K562 (cell line): Measurements from ENCODE around the gene PHTF2. TPM values are rescaled to one million over a fixed set of nuclear protein-coding genes. Genes with fewer than 3 reads are reported as not detected.
A peak's percentile ranks its signal among the peaks of the same experiment; 100 is the strongest.

Experiments used
- ADNP ChIP-seq: fragments of 200-800 bp; sonication (Bioruptor generic); IDR thresholded peaks from 2 replicates; pipeline ENCODE4 v1.6.1; 2016; ENCODE audit warnings: missing genetic modification characterization, missing compliant biosample characterization
- CBFA2T3 ChIP-seq: fragments of 450-650 bp; IDR thresholded peaks from 2 replicates; pipeline ENCODE4 v1.6.1; 2017
- ETV1 ChIP-seq: fragments of 450-650 bp; conservative IDR thresholded peaks from 2 replicates; pipeline ENCODE4 v1.6.1; 2016; ENCODE audit warnings: missing genetic modification characterization, control low read depth, low read depth, missing compliant biosample characterization
- FOXK2 ChIP-seq, 2 experiments: fragments of 450-650 bp; IDR thresholded peaks in 1 of 2; conservative IDR thresholded peaks in 1 of 2; 2 replicates each; pipeline ENCODE4 v1.6.1; 2016; ENCODE audit warnings: low read depth in 2 of 2, mild to moderate bottlenecking in 1 of 2
- NR0B1 ChIP-seq: fragments of 450-650 bp; IDR thresholded peaks from one replicate; pipeline ENCODE4 v1.6.1; 2018; ENCODE audit warnings: mild to moderate bottlenecking, moderate library complexity; ENCODE audit not compliant: partially characterized antibody
- POLR2AphosphoS2 ChIP-seq: IDR thresholded peaks from 2 replicates; pipeline ENCODE4 v1.6.1; 2012; ENCODE audit warnings: low read length, improper control_type of control experiment
- RB1 ChIP-seq: fragments of 450-650 bp; IDR thresholded peaks from 2 replicates; pipeline ENCODE4 v1.6.1; 2017; ENCODE audit warnings: low read depth, mild to moderate bottlenecking
- SMARCC2 ChIP-seq: fragments of 450-650 bp; IDR thresholded peaks from 2 replicates; pipeline ENCODE4 v1.6.1; 2017; ENCODE audit warnings: antibody characterized with exemption, moderate library complexity, mild to moderate bottlenecking, low read depth
- SOX6 ChIP-seq: fragments of 450-650 bp; IDR thresholded peaks from 2 replicates; pipeline ENCODE4 v1.6.1; 2014; ENCODE audit warnings: mild to moderate bottlenecking
- TAF9B ChIP-seq: fragments of 450-650 bp; IDR thresholded peaks from 2 replicates; pipeline ENCODE4 v1.6.1; 2018; ENCODE audit warnings: mild to moderate bottlenecking; ENCODE audit not compliant: partially characterized antibody
- TCF3 ChIP-seq: sonication (generic); formaldehyde crosslinking; IDR thresholded peaks from 2 replicates; pipeline ENCODE4 v1.4.0; 2020; ENCODE audit warnings: mild to moderate bottlenecking, missing genetic modification reagents
- XRCC3 ChIP-seq: fragments of 450-650 bp; IDR thresholded peaks from 2 replicates; pipeline ENCODE4 v1.6.1; 2017; ENCODE audit warnings: mild to moderate bottlenecking, moderate library complexity
- YY1 ChIP-seq, 3 experiments: IDR thresholded peaks; 2 replicates each; pipeline ENCODE4 v1.6.1; 2011; ENCODE audit warnings: low read length in 2 of 3, mild to moderate bottlenecking in 2 of 3, moderate library complexity in 2 of 3, borderline replicate concordance in 1 of 3, control low read depth in 1 of 3, low read depth in 1 of 3; ENCODE audit not compliant: insufficient read depth in 3 of 3, insufficient replicate concordance in 2 of 3, control insufficient read depth in 1 of 3, insufficient read length in 1 of 3; ENCODE audit errors: extremely low read depth in 1 of 3
- ZNF589 ChIP-seq: fragments of 200-800 bp; sonication (Bioruptor generic); IDR thresholded peaks from 2 replicates; pipeline ENCODE4 v1.6.1; 2016; ENCODE audit warnings: low read depth, missing genetic modification characterization, missing compliant biosample characterization
- ZSCAN29 ChIP-seq: fragments of 450-650 bp; IDR thresholded peaks from 2 replicates; pipeline ENCODE4 v1.6.1; 2017
- polyA plus RNA-seq, 8 experiments: library from polyadenylated mRNA; depleted of rRNA in 4 of 8; stranded (reverse) in 5 of 8; unstranded in 3 of 8; fragments of >200 nt; fragmentation: Nextera tagmentation in 2 of 8; fragmentation: Illumina TruSeq in 1 of 8; extraction: Ambion mirVana in 2 of 8; extraction: Trizol in 1 of 8; gene quantifications; 2 replicates each; pipeline versions ENCODE4 v1.2.1 to v1.2.3, GENCODE V29; 2011 to 2014; ENCODE audit warnings: inconsistent platforms in 1 of 8, missing spikeins in 1 of 8
- total RNA-seq, 7 experiments: library from RNA; depleted of rRNA in 6 of 7; stranded (reverse); fragments of >200 nt in 6 of 7; fragmentation: Illumina TruSeq in 2 of 7; extraction: Trizol in 2 of 7; gene quantifications; 2 replicates each; pipeline versions ENCODE4 v1.2.1 to v1.2.3, GENCODE V29; 2011 to 2021; ENCODE audit warnings: low replicate concordance in 1 of 7
- TF ChIP-seq, protein P1 (sequence below), 2 experiments: fragments of 200-800 bp in 1 of 2; sonication (Bioruptor generic) in 1 of 2; sonication (generic) in 1 of 2; formaldehyde crosslinking in 1 of 2; IDR thresholded peaks in 1 of 2; conservative IDR thresholded peaks in 1 of 2; 2 replicates each; pipeline versions ENCODE4 v1.5.0 to v1.6.1; 2016 to 2020; ENCODE audit warnings: missing compliant biosample characterization in 1 of 2, missing genetic modification characterization in 1 of 2, missing genetic modification reagents in 1 of 2
- TF ChIP-seq, protein P2 (sequence below): sonication (generic); formaldehyde crosslinking; IDR thresholded peaks from 2 replicates; pipeline ENCODE4 v1.8.0; 2022; ENCODE audit warnings: mild to moderate bottlenecking, low read depth, missing genetic modification reagents
- TF ChIP-seq, protein P3 (sequence below): fragments of 450-650 bp; IDR thresholded peaks from 2 replicates; pipeline ENCODE4 v1.6.1; 2017; ENCODE audit warnings: antibody characterized with exemption, mild to moderate bottlenecking

The PHTF2 gene
- total and polyA plus RNA-seq, 9 of the 15 experiments (the other 6 are each of a cell fraction or from before 2014, with no cell fraction given) = 17.9 to 43.6 (median 25.4) TPM

DNA sequence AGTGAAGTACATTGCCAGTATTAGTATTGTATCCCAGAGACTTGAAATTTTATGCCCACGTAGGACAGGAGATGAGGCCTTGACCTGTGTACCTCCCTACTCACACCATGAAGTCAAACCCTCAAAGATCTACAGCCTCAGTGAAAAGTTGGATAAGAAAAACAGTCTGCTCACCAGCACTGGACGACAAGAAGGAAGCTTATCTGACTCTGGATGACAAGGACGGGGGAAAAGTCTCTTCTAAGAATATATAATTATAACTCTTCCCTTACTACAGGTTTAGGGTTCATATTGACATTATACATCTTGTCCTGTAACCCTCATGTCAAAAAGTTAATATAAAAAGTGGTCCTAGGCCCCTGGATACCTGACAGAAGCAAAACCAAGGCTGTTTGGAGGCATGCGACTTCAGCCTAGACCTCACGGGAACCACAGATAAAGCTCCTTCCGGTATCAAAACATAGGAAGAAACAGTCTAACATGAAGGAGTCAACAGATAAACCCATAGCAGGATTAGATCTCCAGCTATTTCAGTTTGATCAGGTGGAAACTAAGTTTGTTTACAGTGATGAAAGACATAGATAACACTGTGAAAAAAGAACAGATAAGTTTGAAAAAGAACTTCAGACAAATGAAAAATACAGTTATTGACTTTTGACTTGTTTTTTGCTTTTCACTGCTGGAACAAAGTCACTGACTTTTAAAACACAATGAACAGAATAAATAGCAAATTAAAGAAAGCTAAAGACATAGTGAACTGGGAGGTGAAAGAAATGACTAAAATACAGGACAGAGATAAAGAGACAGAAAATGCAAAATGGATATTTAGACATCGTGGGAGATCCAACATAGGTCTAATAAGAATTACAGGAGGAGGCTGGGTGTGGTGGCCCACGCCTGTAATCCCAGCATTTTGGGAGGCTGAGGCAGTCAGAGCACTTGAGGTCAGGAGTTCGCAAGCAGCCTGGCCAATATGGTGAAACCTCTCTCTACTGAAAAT, 145.9 kb downstream of the PHTF2 start (continued):
- TF ChIP-seq, protein P1, sequence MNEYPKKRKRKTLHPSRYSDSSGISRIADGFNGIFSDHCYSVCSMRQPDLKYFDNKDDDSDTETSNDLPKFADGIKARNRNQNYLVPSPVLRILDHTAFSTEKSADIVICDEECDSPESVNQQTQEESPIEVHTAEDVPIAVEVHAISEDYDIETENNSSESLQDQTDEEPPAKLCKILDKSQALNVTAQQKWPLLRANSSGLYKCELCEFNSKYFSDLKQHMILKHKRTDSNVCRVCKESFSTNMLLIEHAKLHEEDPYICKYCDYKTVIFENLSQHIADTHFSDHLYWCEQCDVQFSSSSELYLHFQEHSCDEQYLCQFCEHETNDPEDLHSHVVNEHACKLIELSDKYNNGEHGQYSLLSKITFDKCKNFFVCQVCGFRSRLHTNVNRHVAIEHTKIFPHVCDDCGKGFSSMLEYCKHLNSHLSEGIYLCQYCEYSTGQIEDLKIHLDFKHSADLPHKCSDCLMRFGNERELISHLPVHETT (CRISPR knock-in tag; conservative IDR thresholded peaks at IDR 0.05 in 1 of 2, IDR thresholded peaks at IDR 0.05 in 1 of 2) = peak in 1 of 2 experiments; percentile 82; a peak in 2 of 4 replicates
- TF ChIP-seq POLR2AphosphoS2 (0 out of 2 replicates have a peak, but pooled peaks have one; percentile 18), YY1 (IDR thresholded peaks at IDR 0.05; ENCODE audit: borderline replicate concordance in 1 of 3, control insufficient read depth in 1 of 3, extremely low read depth in 1 of 3, insufficient read depth in 3 of 3, insufficient read length in 1 of 3, insufficient replicate concordance in 2 of 3, low read depth in 1 of 3, low read length in 2 of 3) (no peak), NR0B1 (no peak), CBFA2T3 (peak; percentile 88), TCF3 (peak; percentile 59), ZNF589 (CRISPR knock-in tag) (peak; percentile 64; the same call in 1 of the 2 replicates), RB1 (no peak), TAF9B (no peak), SOX6 (peak; percentile 87), XRCC3 (no peak), FOXK2 (conservative IDR thresholded peaks at IDR 0.05 in 1 of 2, IDR thresholded peaks at IDR 0.05 in 1 of 2; ENCODE audit: low read depth in 2 of 2) (peak in 1 of 2 experiments; percentile 39; a peak in 1 of 4 replicates), ETV1 (peak; percentile 85), ADNP (tag) (peak; percentile 60), SMARCC2 (peak; percentile 81), ZSCAN29 (no peak)
- TF ChIP-seq, protein P2, sequence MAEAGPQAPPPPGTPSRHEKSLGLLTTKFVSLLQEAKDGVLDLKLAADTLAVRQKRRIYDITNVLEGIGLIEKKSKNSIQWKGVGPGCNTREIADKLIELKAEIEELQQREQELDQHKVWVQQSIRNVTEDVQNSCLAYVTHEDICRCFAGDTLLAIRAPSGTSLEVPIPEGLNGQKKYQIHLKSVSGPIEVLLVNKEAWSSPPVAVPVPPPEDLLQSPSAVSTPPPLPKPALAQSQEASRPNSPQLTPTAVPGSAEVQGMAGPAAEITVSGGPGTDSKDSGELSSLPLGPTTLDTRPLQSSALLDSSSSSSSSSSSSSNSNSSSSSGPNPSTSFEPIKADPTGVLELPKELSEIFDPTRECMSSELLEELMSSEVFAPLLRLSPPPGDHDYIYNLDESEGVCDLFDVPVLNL = no peak
- TF ChIP-seq, protein P3, sequence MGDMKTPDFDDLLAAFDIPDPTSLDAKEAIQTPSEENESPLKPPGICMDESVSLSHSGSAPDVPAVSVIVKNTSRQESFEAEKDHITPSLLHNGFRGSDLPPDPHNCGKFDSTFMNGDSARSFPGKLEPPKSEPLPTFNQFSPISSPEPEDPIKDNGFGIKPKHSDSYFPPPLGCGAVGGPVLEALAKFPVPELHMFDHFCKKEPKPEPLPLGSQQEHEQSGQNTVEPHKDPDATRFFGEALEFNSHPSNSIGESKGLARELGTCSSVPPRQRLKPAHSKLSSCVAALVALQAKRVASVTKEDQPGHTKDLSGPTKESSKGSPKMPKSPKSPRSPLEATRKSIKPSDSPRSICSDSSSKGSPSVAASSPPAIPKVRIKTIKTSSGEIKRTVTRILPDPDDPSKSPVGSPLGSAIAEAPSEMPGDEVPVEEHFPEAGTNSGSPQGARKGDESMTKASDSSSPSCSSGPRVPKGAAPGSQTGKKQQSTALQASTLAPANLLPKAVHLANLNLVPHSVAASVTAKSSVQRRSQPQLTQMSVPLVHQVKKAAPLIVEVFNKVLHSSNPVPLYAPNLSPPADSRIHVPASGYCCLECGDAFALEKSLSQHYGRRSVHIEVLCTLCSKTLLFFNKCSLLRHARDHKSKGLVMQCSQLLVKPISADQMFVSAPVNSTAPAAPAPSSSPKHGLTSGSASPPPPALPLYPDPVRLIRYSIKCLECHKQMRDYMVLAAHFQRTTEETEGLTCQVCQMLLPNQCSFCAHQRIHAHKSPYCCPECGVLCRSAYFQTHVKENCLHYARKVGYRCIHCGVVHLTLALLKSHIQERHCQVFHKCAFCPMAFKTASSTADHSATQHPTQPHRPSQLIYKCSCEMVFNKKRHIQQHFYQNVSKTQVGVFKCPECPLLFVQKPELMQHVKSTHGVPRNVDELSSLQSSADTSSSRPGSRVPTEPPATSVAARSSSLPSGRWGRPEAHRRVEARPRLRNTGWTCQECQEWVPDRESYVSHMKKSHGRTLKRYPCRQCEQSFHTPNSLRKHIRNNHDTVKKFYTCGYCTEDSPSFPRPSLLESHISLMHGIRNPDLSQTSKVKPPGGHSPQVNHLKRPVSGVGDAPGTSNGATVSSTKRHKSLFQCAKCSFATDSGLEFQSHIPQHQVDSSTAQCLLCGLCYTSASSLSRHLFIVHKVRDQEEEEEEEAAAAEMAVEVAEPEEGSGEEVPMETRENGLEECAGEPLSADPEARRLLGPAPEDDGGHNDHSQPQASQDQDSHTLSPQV = peak; percentile 83
